Naive thymus-derived CD4-positive, alpha-beta T cell (primary cell): ENCODE results near the gene CIC. TPM values are rescaled to one million over a fixed set of nuclear protein-coding genes. Genes with fewer than 3 reads are reported as not detected.

Experiments
- ATAC-seq: fragments of 150-1000 bp; cut with Tn5 transposase; 2 replicates; pipeline ENCODE4 v1.10.0; 2021; ENCODE audit warnings: mild to moderate bottlenecking, moderate library complexity
- CTCF ChIA-PET: fragments of 350-600 bp; sonication (Branson Sonifier 250); formaldehyde crosslinking; loops from one replicate; lab custom pipeline; 2021; ENCODE audit warnings: antibody characterized with exemption; lab: Charles Lee
- POLR2A ChIA-PET: fragments of 350-600 bp; sonication (Branson Sonifier 250); formaldehyde crosslinking; loops from one replicate; lab custom pipeline; 2021; ENCODE audit warnings: antibody characterized with exemption, inconsistent platforms; lab: Charles Lee
- DNase-seq, 9 donors: peaks; one replicate each; pipeline versions ENCODE4 v3.0.0 to v3.0.0-alpha.2; 2020 to 2022; ENCODE audit warnings: mixed read lengths in 1 of 9
- H3K27ac ChIP-seq: one replicate; pipeline ENCODE4 v1.7.0; 2013; ENCODE audit warnings: mild to moderate bottlenecking, low read depth, low read length, moderate library complexity
- H3K27me3 ChIP-seq, 2 donors: one replicate each; pipeline ENCODE4 v1.7.0; 2013; ENCODE audit warnings: low read length in 2 of 2, mild to moderate bottlenecking in 2 of 2, moderate library complexity in 2 of 2; ENCODE audit not compliant: control insufficient read depth in 2 of 2, insufficient read depth in 2 of 2
- H3K36me3 ChIP-seq, 3 experiments: 1 replicate in 2 of 3; 2 replicates in 1 of 3; pipeline ENCODE4 v1.7.0; 2013; ENCODE audit warnings: low read length in 3 of 3, mild to moderate bottlenecking in 3 of 3, moderate library complexity in 1 of 3; ENCODE audit not compliant: insufficient read depth in 3 of 3, control insufficient read depth in 2 of 3
- H3K4me1 ChIP-seq, 2 donors: one replicate each; pipeline ENCODE4 v1.7.0; 2013; ENCODE audit warnings: low read length in 2 of 2, mild to moderate bottlenecking in 2 of 2, moderate library complexity in 1 of 2; ENCODE audit not compliant: control insufficient read depth in 2 of 2, insufficient read depth in 2 of 2
- H3K4me3 ChIP-seq: 2 replicates; pipeline ENCODE4 v1.7.0; 2013; ENCODE audit warnings: mild to moderate bottlenecking, low read length
- H3K9me3 ChIP-seq, 3 experiments: 1 replicate in 2 of 3; 2 replicates in 1 of 3; pipeline ENCODE4 v1.7.0; 2013; ENCODE audit warnings: low read length in 3 of 3; ENCODE audit not compliant: control insufficient read depth in 2 of 3
- H3K27ac Mint-ChIP-seq, 9 donors: one replicate each; pipeline ENCODE4 v1.8.0; 2020 to 2022; ENCODE audit warnings: mixed read lengths in 9 of 9, mild to moderate bottlenecking in 8 of 9, moderate library complexity in 5 of 9, inconsistent platforms in 2 of 9
- H3K27me3 Mint-ChIP-seq, 5 donors: one replicate each; pipeline ENCODE4 v1.8.0; 2021 to 2022; ENCODE audit warnings: mixed read lengths in 5 of 5, mild to moderate bottlenecking in 1 of 5
- H3K36me3 Mint-ChIP-seq, 5 donors: one replicate each; pipeline ENCODE4 v1.8.0; 2020 to 2022; ENCODE audit warnings: mixed read lengths in 5 of 5, mild to moderate bottlenecking in 3 of 5, inconsistent platforms in 1 of 5
- H3K4me1 Mint-ChIP-seq, 7 donors: one replicate each; pipeline ENCODE4 v1.8.0; 2020 to 2022; ENCODE audit warnings: mixed read lengths in 7 of 7, mild to moderate bottlenecking in 3 of 7, inconsistent platforms in 1 of 7
- H3K4me3 Mint-ChIP-seq, 10 donors: one replicate each; pipeline ENCODE4 v1.8.0; 2020 to 2022; ENCODE audit warnings: mild to moderate bottlenecking in 10 of 10, mixed read lengths in 10 of 10, moderate library complexity in 6 of 10, inconsistent platforms in 2 of 10
- H3K9me3 Mint-ChIP-seq, 11 donors: one replicate each; pipeline ENCODE4 v1.8.0; 2020 to 2022; ENCODE audit warnings: mixed read lengths in 11 of 11, mild to moderate bottlenecking in 4 of 11, inconsistent platforms in 1 of 11, moderate library complexity in 1 of 11
- intact Hi-C, 2 donors: fragments of 100-400 bp; cut with micrococcal nuclease; formaldehyde crosslinking; loops; one replicate each; pipeline ENCODE4 v1.15.1; 2023
- polyA plus RNA-seq, 2 donors: library from polyadenylated mRNA; unstranded; fragments of 300-500 nt; fragmentation: Illumina TruSeq; gene quantifications; one replicate each; pipeline ENCODE4 v1.2.3, GENCODE V29; 2021
- total RNA-seq, 6 experiments: library from RNA in 5 of 6; stranded (reverse) in 5 of 6; gene quantifications; 1 replicate in 5 of 6; 2 replicates in 1 of 6; pipeline ENCODE4 v1.2.3 and lab custom pipeline; 2021 to 2026

The CIC gene
- total RNA-seq, result 100 to 1,000 TPM in 3 of 5 experiments, 10 to 100 TPM in 2; 90.4 to 134 (median 102) TPM
- 1 to 10 TPM; 1.5 to 2.6 TPM for polyA plus RNA-seq
- total RNA-seq (lab: John Stamatoyannopoulos, UW), result 236 reads per million, percentile 94 among the genes with 10 or more reads in this experiment

DNA sequence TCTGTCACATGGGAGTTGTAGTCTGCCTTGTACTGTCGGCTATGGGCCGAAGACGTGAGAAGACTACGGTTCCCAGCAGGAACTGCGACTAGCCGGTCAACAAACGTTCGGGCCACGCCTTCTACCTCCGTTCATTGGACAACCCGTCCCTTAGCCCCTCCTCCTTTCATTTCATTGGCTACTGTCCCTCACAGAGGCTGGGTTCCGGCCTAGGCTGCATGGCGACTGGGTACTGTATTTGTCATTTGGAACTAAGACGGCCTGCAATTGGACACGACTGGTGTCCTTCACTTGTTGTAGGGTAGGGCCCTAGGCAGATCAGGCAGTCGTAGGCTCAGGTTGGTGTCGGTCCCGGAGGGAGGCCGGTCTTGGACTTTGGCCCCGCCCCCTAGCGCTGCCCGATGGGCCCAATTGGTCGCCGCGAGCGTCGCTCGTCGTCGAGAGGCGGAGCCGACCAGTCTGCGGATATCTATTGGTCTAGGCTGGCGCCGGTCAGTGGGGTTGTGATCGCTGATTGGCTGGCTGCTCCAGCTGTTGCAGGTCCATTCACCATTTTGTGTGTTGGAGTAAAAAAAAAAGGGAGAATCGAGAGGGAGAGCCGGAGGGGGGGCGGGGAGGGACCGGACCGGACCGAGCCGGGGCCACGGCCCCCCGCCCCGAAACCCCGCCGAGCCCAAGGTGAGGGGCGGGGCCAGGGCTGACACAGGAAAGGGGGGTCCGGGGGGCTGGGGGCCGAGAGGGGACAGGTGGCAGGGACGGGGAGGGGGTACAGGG lies at the start of gene CIC:
Gene CIC, plus strand, starts transcription at position 549 of the 774 bp plus-strand sequence. CDS start 2,532 bp downstream, outside the sequence.
- ATAC-seq (peak; percentile 82), DNase-seq (peak; percentile 95 to 100 (median 99))
- H3K27me3 ChIP-seq, result no peaks in the 10 kb centered on the region
- H3K4me1 Mint-ChIP-seq, result peaks cover 8 to 31% (median 25%) of the 10 kb centered on the region in 7 donors
- ChIA-PET POLR2A (interaction anchor here (0.6 to 3.2 kb wide), 6 partner anchors 12 to 159 kb away, joined by 3 to 47 read pairs (median 10); partner anchors contain the start of gene GSK3A), CTCF (interaction anchor here (0.6 to 2.2 kb wide), 2 partner anchors 11 to 514 kb away, joined by 3 to 17 read pairs; partner anchors contain the start of gene CEACAM6)
- H3K27ac Mint-ChIP-seq, result peak within 1 kb of the TSS in 4 of 9 donors; percentile 98 to 99 (median 99)
- peak within 1 kb of the TSS; percentile 96 for H3K27ac ChIP-seq
- peak within 1 kb of the TSS; percentile 85 for H3K4me3 ChIP-seq
- peaks cover 0 to 20% (median 0%) of the 10 kb centered on the region in 3 experiments for H3K36me3 ChIP-seq
- peak within 1 kb of the TSS in 1 of 10 donors; percentile 94 for H3K4me3 Mint-ChIP-seq
- intact Hi-C loops, result loop anchor here (1.0 to 5.0 kb wide), 13 partner anchors 11 to 1824 kb away; partner anchors contain the start of genes ERF (in 2 of the 2), PAFAH1B3 (in 2 of the 2), PRR19 (in 2 of the 2) and DEDD2 (in 1 of the 2)
- no peaks in the 10 kb centered on the region for H3K27me3 Mint-ChIP-seq
- H3K9me3 Mint-ChIP-seq, result no peaks in the 10 kb centered on the region
- peaks cover 23 to 29% of the 10 kb centered on the region in 2 donors for H3K4me1 ChIP-seq
- H3K9me3 ChIP-seq, result no peaks in the 10 kb centered on the region
- H3K36me3 Mint-ChIP-seq, result peaks cover 0 to 10% (median 3%) of the 10 kb centered on the region in 5 donors

DNA sequence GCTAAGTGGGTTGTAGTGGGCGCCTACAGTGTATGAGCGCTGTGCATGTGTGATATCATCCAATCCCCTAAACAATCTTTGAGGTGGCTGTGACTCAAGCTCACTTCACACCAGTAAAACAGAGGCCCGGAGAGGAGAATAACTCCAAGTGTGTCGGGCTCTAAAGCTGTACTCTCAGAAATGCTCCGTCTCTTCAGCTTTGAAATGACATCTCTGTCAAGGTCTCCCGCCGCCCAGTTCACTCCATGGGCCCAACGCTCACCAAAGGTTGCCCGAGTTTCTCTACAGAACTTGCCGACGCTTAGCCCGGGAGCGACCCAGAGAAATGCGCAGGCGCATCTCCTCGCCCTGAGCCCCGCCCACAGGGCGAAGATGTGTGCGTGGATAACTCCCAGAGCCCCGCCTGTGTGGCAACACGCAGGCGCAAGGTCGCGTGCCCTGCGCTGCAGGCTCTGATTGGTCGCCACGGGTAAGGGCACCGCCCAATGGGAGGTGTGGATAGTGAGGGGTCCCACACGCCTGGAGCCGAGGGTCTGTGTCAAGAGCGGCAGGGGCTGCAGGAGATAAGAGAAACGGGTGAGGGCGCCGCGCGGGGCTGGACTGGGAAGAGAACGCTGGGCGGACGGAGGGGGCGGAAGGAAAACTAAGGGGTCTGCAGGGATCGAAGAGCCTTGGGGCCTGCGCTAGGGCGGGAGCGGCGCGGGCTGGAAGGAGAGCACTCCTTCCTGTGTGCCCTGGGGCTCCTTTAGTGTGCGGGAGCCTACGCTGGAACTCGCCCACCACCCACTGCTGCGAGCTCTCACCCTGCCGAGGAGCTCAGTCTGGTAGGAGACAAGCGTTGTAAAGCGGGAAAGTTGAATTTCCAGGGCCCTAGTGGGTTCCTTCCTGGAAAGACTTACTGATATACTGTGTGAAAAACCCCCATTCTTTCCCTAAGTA lies 49.0 kb upstream of the CIC start, which contains the start of gene ZNF526:
Gene ZNF526, plus strand, starts transcription at position 501 of the 939 bp plus-strand sequence. CDS start 4,092 bp downstream, outside the sequence.
- Histone ChIP-seq H3K4me1 (peaks cover 37 to 43% of the 10 kb centered on the region in 2 donors), H3K9me3 (no peaks in the 10 kb centered on the region), H3K27me3 (no peaks in the 10 kb centered on the region), H3K36me3 (peaks cover 0 to 30% (median under 1%) of the 10 kb centered on the region in 3 experiments), H3K4me3 (peak within 1 kb of the TSS; percentile 72), H3K27ac (peak within 1 kb of the TSS; percentile 88)
- Mint-ChIP-seq H3K27me3 (peaks cover 0 to 3% (median 0%) of the 10 kb centered on the region in 5 donors), H3K4me1 (peaks cover 46 to 62% (median 55%) of the 10 kb centered on the region in 7 donors), H3K36me3 (peaks cover 0 to 31% (median 18%) of the 10 kb centered on the region in 5 donors), H3K27ac (peak within 1 kb of the TSS; percentile 88 to 98 (median 95)), H3K4me3 (peak within 1 kb of the TSS; percentile 95 to 99 (median 98)), H3K9me3 (peaks cover 0 to 5% (median 0%) of the 10 kb centered on the region in 11 donors)
- DNase-seq, result peak; percentile 92 to 97 (median 96)
- intact Hi-C loops, result loop anchor here (1.0 to 10.0 kb wide), 9 partner anchors 21 to 335 kb away; partner anchors contain the start of genes GSK3A (in 2 of the 2), ARHGEF1 (in 1 of the 2) and MEGF8 (in 1 of the 2)
- ChIA-PET POLR2A (interaction anchor here (0.6 to 7.9 kb wide), 5 partner anchors 12 to 98 kb away, joined by 3 to 84 read pairs (median 4); partner anchors contain the start of gene GSK3A), CTCF (interaction anchor here (0.7 to 3.5 kb wide), 6 partner anchors 14 to 187 kb away, joined by 3 to 24 read pairs (median 4); partner anchors contain the start of gene GSK3A)
- ATAC-seq, result peak; percentile 88

DNA sequence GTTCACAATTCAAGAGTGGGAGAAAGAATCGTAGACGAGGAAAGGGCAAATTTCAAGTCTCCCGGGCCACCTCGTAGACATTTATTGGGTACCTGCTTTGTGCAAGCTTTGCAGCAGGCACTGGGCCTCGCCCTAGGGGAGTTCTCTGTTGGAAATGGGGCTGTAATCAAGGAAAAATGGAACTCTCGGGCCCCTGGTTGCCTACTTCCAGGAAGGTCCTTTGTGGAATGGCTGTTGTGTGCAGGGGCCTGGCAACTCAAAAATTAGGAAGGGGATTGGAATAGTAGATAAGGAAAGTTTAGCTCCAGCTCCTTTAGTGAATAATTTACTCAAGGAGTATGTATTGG lies 48.3 kb upstream of the CIC start:
- peaks cover 0 to 3% (median 0%) of the 10 kb centered on the region in 5 donors for H3K27me3 Mint-ChIP-seq
- DNase-seq, result no peak
- peaks cover 31 to 37% of the 10 kb centered on the region in 2 donors for H3K4me1 ChIP-seq
- no peak for ATAC-seq
- H3K36me3 Mint-ChIP-seq, result peaks cover 0 to 27% (median 14%) of the 10 kb centered on the region in 5 donors
- intact Hi-C loops, result loop anchor here (1.0 kb wide), 7 partner anchors 21 to 145 kb away; partner anchors contain the start of genes GSK3A (in 2 of the 2) and MEGF8 (in 1 of the 2)
- peaks cover 0 to 30% (median 0%) of the 10 kb centered on the region in 3 experiments for H3K36me3 ChIP-seq
- no peaks in the 10 kb centered on the region for H3K9me3 ChIP-seq
- CTCF ChIA-PET, result interaction anchor here (0.6 to 3.5 kb wide), 4 partner anchors 13 to 76 kb away, joined by 3 to 24 read pairs (median 4); partner anchors contain the start of gene GSK3A
- peak overlapping the region; percentile 88 to 98 (median 95) for H3K27ac Mint-ChIP-seq
- POLR2A ChIA-PET, result interaction anchor here (0.6 to 7.9 kb wide), 6 partner anchors 12 to 1650 kb away, joined by 3 to 84 read pairs (median 4); partner anchors contain the start of gene GSK3A
- peaks cover 40 to 56% (median 48%) of the 10 kb centered on the region in 7 donors for H3K4me1 Mint-ChIP-seq
- H3K27ac ChIP-seq, result peak overlapping the region; percentile 88
- H3K4me3 ChIP-seq, result peak overlapping the region; percentile 72
- peaks cover 0 to 5% (median 0%) of the 10 kb centered on the region in 11 donors for H3K9me3 Mint-ChIP-seq
- peak overlapping the region; percentile 95 to 99 (median 98) for H3K4me3 Mint-ChIP-seq
- no peaks in the 10 kb centered on the region for H3K27me3 ChIP-seq

- Histone ChIP-seq H3K4me3 (no peak overlapping the region), H3K4me1 (peaks cover 8 to 10% of the 10 kb centered on the region in 2 donors), H3K27me3 (no peaks in the 10 kb centered on the region), H3K36me3 (peaks cover 0 to 63% (median 19%) of the 10 kb centered on the region in 3 experiments), H3K27ac (no peak overlapping the region), H3K9me3 (no peaks in the 10 kb centered on the region)
- CTCF ChIA-PET, result no interaction called here
- POLR2A ChIA-PET, result interaction anchor here (1.0 to 1.3 kb wide), 2 partner anchors 9 to 17 kb away, joined by 3 to 4 read pairs; no protein-coding TSS in a partner anchor
- Mint-ChIP-seq H3K4me1 (peaks cover 30 to 57% (median 38%) of the 10 kb centered on the region in 7 donors), H3K36me3 (peaks cover 3 to 30% (median 15%) of the 10 kb centered on the region in 5 donors), H3K27ac (peak overlapping the region in 1 of 9 donors; percentile 23), H3K9me3 (no peaks in the 10 kb centered on the region), H3K27me3 (no peaks in the 10 kb centered on the region), H3K4me3 (no peak overlapping the region)
- intact Hi-C loops, result no loop called here
- DNase-seq (no peak), ATAC-seq (no peak)
These were observed 43.9 kb upstream of the CIC start for GRCh38 chr19:42224940-42225717.

DNA sequence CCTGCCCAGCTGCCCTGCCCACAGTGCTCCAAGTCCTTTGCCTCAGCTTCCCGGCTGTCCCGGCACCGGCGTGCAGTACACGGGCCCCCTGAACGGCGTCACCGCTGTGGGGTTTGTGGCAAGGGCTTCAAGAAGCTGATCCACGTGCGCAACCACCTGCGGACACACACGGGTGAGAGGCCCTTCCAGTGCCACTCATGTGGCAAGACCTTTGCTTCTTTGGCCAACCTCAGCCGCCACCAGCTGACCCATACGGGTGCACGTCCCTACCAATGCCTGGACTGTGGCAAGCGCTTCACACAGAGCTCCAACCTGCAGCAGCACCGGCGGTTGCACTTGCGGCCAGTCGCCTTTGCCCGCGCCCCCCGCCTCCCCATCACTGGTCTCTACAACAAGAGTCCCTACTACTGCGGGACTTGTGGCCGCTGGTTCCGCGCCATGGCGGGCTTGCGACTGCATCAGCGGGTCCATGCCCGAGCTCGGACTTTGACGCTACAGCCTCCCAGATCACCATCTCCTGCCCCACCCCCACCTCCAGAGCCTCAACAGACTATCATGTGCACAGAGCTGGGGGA lies 43.2 kb upstream of the CIC start:
- no peaks in the 10 kb centered on the region for H3K9me3 ChIP-seq
- peaks cover 4 to 6% of the 10 kb centered on the region in 2 donors for H3K4me1 ChIP-seq
- H3K4me3 Mint-ChIP-seq, result no peak overlapping the region
- ChIA-PET CTCF (no interaction called here), POLR2A (interaction anchor here (1.0 to 1.3 kb wide), 2 partner anchors 9 to 16 kb away, joined by 3 to 4 read pairs; no protein-coding TSS in a partner anchor)
- no peaks in the 10 kb centered on the region for H3K27me3 ChIP-seq
- H3K27ac Mint-ChIP-seq, result peak overlapping the region in 1 of 9 donors; percentile 12
- H3K36me3 Mint-ChIP-seq, result peaks cover 3 to 29% (median 15%) of the 10 kb centered on the region in 5 donors
- ATAC-seq (no peak), DNase-seq (no peak)
- H3K9me3 Mint-ChIP-seq, result no peaks in the 10 kb centered on the region
- H3K27me3 Mint-ChIP-seq, result no peaks in the 10 kb centered on the region
- H3K4me3 ChIP-seq, result no peak overlapping the region
- H3K27ac ChIP-seq, result no peak overlapping the region
- intact Hi-C loops, result no loop called here
- H3K36me3 ChIP-seq, result peaks cover 0 to 67% (median 19%) of the 10 kb centered on the region in 3 experiments
- H3K4me1 Mint-ChIP-seq, result peaks cover 23 to 50% (median 31%) of the 10 kb centered on the region in 7 donors
